ENCODE results near the gene HOXA7. TPM values are rescaled to one million over a fixed set of nuclear protein-coding genes. Genes with fewer than 3 reads are reported as not detected.

Gene HOXA7
- total RNA-seq, 1 donor from 2014 or later = 12.0 TPM

GRCh38 chr7:27171325-27171636, 14.8 kb upstream of the HOXA7 start:
- DNase-seq (ENCODE audit: low spot score in 2 of 2) = peak in 1 of 2 donors; percentile 51
- H3K4me1 ChIP-seq = peaks cover 0 to 20% of the 10 kb centered on the region in 2 donors
- no peak overlapping the region for H3K27ac ChIP-seq
- H3K4me3 ChIP-seq = no peak overlapping the region
- H3K9me3 ChIP-seq = no peaks in the 10 kb centered on the region
- H3K27me3 ChIP-seq = peaks cover 75% of the 10 kb centered on the region
- no peak for TF ChIP-seq CTCF (IDR thresholded peaks at IDR 0.05)
- H3K36me3 ChIP-seq = no peaks in the 10 kb centered on the region
- intact Hi-C loops (cut with DNase I) = no loop called here

- no peak for TF ChIP-seq CTCF (IDR thresholded peaks at IDR 0.05)
- Histone ChIP-seq H3K4me3 (no peak overlapping the region), H3K27ac (no peak overlapping the region), H3K9me3 (no peaks in the 10 kb centered on the region), H3K4me1 (peaks cover 0 to 23% of the 10 kb centered on the region in 2 donors), H3K36me3 (no peaks in the 10 kb centered on the region), H3K27me3 (peaks cover 78% of the 10 kb centered on the region)
- intact Hi-C loops (cut with DNase I) = no loop called here
- no peak for DNase-seq (ENCODE audit: low spot score in 2 of 2)
Measured at GRCh38 chr7:27170426-27171324, 14.2 kb upstream of the HOXA7 start.

GRCh38 chr7:27169658-27170425, 13.4 kb upstream of the HOXA7 start:
- DNase-seq (ENCODE audit: low spot score in 2 of 2) = peak in 1 of 2 donors; percentile 52
- peaks cover 78% of the 10 kb centered on the region for H3K27me3 ChIP-seq

GRCh38 chr7:27168265-27168947, 11.9 kb upstream of the HOXA7 start:
- H3K9me3 ChIP-seq = no peaks in the 10 kb centered on the region
- no peak overlapping the region for H3K4me3 ChIP-seq

More at GRCh38 chr7:27169658-27170425, 13.4 kb upstream of the HOXA7 start:
- no peak for TF ChIP-seq CTCF (IDR thresholded peaks at IDR 0.05)
- intact Hi-C loops (cut with DNase I) = loop anchor here (10.0 kb wide), 1 partner anchor 1275 kb away; no protein-coding TSS in a partner anchor
- Histone ChIP-seq H3K36me3 (no peaks in the 10 kb centered on the region), H3K4me3 (no peak overlapping the region), H3K4me1 (peaks cover 0 to 23% of the 10 kb centered on the region in 2 donors), H3K27ac (no peak overlapping the region), H3K9me3 (no peaks in the 10 kb centered on the region)

More at GRCh38 chr7:27168265-27168947, 11.9 kb upstream of the HOXA7 start:
- DNase-seq (ENCODE audit: low spot score in 2 of 2) = no peak
- Histone ChIP-seq H3K27me3 (peaks cover 71% of the 10 kb centered on the region), H3K27ac (no peak overlapping the region), H3K36me3 (no peaks in the 10 kb centered on the region), H3K4me1 (peaks cover 0 to 14% of the 10 kb centered on the region in 2 donors)
- TF ChIP-seq CTCF (IDR thresholded peaks at IDR 0.05) = no peak
- intact Hi-C loops (cut with DNase I) = loop anchor here (10.0 kb wide), 1 partner anchor 1274 kb away; no protein-coding TSS in a partner anchor
